Lower leg skin (tissue), 3 donors: ENCODE data around the gene SAE1.

Experiments used
- CTCF ChIP-seq, 3 donors: fragments of 450-650 bp; IDR thresholded peaks; one replicate each; pipeline ENCODE4 v1.5.1; 2016; ENCODE audit warnings: antibody characterized with exemption in 3 of 3, mild to moderate bottlenecking in 3 of 3, moderate library complexity in 2 of 3
- POLR2A ChIP-seq, 2 donors: fragments of 450-650 bp; IDR thresholded peaks; one replicate each; pipeline ENCODE4 v1.6.1; 2016 to 2017; ENCODE audit warnings: antibody characterized with exemption in 2 of 2, mild to moderate bottlenecking in 1 of 2, moderate library complexity in 1 of 2

GRCh38 chr19:47256693-47257410 is 126.2 kb downstream of the SAE1 start:
- TF ChIP-seq CTCF (IDR thresholded peaks at IDR 0.05) (no peak), POLR2A (IDR thresholded peaks at IDR 0.05) (no peak)
